Adrenal gland (tissue), 5 donors: Measurements from ENCODE around the gene CDC40.

Source experiments
- POLR2A ChIP-seq, 2 donors: fragments of 450-650 bp; IDR thresholded peaks; one replicate each; pipeline ENCODE4 v1.6.1; 2017; ENCODE audit warnings: antibody characterized with exemption in 2 of 2, mild to moderate bottlenecking in 2 of 2, moderate library complexity in 1 of 2
- TF ChIP-seq, protein P1 (sequence below), 6 experiments: fragments of 450-650 bp in 4 of 6; fragments of 200-600 bp in 2 of 6; sonication (generic) in 1 of 6; IDR thresholded peaks; 1 replicate in 5 of 6; 2 replicates in 1 of 6; pipeline versions ENCODE4 v1.5.1 to v1.8.0; 2016 to 2021; ENCODE audit warnings: antibody characterized with exemption in 6 of 6, mild to moderate bottlenecking in 2 of 6, moderate library complexity in 1 of 6
- donor health status: DM: no; HTN: no; CAD: no.

DNA sequence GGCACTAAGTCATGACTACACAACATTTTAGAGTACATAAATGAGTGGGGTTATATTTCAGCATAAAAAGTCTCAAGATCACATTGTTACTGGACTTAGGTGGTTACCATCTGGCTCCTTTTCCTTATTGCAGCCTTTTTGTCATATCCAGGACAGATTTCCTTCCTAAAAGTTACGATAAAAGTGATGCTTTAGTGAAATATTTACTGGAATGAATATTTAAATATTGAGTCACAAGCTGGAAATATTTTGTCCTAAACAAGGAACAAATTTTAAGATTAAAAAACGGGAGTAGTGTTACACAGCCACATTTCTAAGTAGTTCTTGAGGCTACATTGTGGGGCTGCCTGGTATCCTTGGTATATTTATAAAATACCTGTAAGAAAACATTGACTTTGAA, 52.2 kb downstream of the CDC40 start:
- TF ChIP-seq POLR2A (IDR thresholded peaks at IDR 0.05), result no peak
- TF ChIP-seq, protein P1, sequence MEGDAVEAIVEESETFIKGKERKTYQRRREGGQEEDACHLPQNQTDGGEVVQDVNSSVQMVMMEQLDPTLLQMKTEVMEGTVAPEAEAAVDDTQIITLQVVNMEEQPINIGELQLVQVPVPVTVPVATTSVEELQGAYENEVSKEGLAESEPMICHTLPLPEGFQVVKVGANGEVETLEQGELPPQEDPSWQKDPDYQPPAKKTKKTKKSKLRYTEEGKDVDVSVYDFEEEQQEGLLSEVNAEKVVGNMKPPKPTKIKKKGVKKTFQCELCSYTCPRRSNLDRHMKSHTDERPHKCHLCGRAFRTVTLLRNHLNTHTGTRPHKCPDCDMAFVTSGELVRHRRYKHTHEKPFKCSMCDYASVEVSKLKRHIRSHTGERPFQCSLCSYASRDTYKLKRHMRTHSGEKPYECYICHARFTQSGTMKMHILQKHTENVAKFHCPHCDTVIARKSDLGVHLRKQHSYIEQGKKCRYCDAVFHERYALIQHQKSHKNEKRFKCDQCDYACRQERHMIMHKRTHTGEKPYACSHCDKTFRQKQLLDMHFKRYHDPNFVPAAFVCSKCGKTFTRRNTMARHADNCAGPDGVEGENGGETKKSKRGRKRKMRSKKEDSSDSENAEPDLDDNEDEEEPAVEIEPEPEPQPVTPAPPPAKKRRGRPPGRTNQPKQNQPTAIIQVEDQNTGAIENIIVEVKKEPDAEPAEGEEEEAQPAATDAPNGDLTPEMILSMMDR (IDR thresholded peaks at IDR 0.05), result no peak
